Measurements from ENCODE around the gene ILF3. TPM values are rescaled to one million over a fixed set of nuclear protein-coding genes. Genes with fewer than 3 reads are reported as not detected.

Gene ILF3
- total and polyA plus RNA-seq, 2 experiments from 2014 or later: 573 to 616 TPM

DNA sequence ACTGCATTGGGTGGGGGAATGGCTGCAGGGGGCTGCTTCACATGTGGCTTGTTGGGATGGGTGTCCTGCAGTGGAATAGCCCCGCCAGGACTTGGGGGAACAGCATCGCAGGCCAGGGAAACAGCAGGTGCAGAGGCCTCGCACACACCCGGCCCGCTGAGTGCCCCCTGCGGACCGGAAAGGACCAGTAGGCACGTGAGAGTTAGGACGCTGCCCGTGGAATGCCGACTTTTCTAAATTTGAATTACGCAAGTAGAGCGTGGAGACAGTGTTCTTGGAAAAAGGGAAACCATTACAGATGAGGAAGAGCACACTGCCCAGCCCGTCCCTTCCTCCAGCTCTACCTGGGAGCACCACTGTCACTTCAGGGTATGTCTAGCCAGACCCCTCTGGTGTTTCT is 75.3 kb downstream of the ILF3 start:
- TF ChIP-seq EZH2phosphoT487 (IDR thresholded peaks at IDR 0.05; ENCODE audit: unreplicated experiment) (no peak), ZNF331 (CRISPR knock-in tag; IDR thresholded peaks at IDR 0.05; ENCODE audit: low read depth) (no peak), JUNB (IDR thresholded peaks at IDR 0.05; ENCODE audit: unreplicated experiment) (no peak), STAT1 (IDR thresholded peaks at IDR 0.05; ENCODE audit: unreplicated experiment) (no peak), EZH2 (IDR thresholded peaks at IDR 0.05; ENCODE audit: low read depth, unreplicated experiment) (no peak), NANOG (IDR thresholded peaks at IDR 0.05; ENCODE audit: borderline replicate concordance) (no peak), ZNF114 (CRISPR knock-in tag; IDR thresholded peaks at IDR 0.05) (no peak), CREB1 (CRISPR knock-in tag; IDR thresholded peaks at IDR 0.05; ENCODE audit: low read depth) (no peak), POLR2AphosphoS5 (IDR thresholded peaks at IDR 0.05; ENCODE audit: low read depth) (no peak)
- TF ChIP-seq, protein P1, sequence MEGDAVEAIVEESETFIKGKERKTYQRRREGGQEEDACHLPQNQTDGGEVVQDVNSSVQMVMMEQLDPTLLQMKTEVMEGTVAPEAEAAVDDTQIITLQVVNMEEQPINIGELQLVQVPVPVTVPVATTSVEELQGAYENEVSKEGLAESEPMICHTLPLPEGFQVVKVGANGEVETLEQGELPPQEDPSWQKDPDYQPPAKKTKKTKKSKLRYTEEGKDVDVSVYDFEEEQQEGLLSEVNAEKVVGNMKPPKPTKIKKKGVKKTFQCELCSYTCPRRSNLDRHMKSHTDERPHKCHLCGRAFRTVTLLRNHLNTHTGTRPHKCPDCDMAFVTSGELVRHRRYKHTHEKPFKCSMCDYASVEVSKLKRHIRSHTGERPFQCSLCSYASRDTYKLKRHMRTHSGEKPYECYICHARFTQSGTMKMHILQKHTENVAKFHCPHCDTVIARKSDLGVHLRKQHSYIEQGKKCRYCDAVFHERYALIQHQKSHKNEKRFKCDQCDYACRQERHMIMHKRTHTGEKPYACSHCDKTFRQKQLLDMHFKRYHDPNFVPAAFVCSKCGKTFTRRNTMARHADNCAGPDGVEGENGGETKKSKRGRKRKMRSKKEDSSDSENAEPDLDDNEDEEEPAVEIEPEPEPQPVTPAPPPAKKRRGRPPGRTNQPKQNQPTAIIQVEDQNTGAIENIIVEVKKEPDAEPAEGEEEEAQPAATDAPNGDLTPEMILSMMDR (conservative IDR thresholded peaks at IDR 0.05; ENCODE audit: low read depth in 2 of 2): no peak
- TF ChIP-seq, protein P2, sequence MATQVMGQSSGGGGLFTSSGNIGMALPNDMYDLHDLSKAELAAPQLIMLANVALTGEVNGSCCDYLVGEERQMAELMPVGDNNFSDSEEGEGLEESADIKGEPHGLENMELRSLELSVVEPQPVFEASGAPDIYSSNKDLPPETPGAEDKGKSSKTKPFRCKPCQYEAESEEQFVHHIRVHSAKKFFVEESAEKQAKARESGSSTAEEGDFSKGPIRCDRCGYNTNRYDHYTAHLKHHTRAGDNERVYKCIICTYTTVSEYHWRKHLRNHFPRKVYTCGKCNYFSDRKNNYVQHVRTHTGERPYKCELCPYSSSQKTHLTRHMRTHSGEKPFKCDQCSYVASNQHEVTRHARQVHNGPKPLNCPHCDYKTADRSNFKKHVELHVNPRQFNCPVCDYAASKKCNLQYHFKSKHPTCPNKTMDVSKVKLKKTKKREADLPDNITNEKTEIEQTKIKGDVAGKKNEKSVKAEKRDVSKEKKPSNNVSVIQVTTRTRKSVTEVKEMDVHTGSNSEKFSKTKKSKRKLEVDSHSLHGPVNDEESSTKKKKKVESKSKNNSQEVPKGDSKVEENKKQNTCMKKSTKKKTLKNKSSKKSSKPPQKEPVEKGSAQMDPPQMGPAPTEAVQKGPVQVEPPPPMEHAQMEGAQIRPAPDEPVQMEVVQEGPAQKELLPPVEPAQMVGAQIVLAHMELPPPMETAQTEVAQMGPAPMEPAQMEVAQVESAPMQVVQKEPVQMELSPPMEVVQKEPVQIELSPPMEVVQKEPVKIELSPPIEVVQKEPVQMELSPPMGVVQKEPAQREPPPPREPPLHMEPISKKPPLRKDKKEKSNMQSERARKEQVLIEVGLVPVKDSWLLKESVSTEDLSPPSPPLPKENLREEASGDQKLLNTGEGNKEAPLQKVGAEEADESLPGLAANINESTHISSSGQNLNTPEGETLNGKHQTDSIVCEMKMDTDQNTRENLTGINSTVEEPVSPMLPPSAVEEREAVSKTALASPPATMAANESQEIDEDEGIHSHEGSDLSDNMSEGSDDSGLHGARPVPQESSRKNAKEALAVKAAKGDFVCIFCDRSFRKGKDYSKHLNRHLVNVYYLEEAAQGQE (IDR thresholded peaks at IDR 0.05; ENCODE audit: unreplicated experiment): no peak
- TF ChIP-seq, protein P3, sequence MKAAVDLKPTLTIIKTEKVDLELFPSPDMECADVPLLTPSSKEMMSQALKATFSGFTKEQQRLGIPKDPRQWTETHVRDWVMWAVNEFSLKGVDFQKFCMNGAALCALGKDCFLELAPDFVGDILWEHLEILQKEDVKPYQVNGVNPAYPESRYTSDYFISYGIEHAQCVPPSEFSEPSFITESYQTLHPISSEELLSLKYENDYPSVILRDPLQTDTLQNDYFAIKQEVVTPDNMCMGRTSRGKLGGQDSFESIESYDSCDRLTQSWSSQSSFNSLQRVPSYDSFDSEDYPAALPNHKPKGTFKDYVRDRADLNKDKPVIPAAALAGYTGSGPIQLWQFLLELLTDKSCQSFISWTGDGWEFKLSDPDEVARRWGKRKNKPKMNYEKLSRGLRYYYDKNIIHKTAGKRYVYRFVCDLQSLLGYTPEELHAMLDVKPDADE (IDR thresholded peaks at IDR 0.05): no peak
- TF ChIP-seq, protein P4, sequence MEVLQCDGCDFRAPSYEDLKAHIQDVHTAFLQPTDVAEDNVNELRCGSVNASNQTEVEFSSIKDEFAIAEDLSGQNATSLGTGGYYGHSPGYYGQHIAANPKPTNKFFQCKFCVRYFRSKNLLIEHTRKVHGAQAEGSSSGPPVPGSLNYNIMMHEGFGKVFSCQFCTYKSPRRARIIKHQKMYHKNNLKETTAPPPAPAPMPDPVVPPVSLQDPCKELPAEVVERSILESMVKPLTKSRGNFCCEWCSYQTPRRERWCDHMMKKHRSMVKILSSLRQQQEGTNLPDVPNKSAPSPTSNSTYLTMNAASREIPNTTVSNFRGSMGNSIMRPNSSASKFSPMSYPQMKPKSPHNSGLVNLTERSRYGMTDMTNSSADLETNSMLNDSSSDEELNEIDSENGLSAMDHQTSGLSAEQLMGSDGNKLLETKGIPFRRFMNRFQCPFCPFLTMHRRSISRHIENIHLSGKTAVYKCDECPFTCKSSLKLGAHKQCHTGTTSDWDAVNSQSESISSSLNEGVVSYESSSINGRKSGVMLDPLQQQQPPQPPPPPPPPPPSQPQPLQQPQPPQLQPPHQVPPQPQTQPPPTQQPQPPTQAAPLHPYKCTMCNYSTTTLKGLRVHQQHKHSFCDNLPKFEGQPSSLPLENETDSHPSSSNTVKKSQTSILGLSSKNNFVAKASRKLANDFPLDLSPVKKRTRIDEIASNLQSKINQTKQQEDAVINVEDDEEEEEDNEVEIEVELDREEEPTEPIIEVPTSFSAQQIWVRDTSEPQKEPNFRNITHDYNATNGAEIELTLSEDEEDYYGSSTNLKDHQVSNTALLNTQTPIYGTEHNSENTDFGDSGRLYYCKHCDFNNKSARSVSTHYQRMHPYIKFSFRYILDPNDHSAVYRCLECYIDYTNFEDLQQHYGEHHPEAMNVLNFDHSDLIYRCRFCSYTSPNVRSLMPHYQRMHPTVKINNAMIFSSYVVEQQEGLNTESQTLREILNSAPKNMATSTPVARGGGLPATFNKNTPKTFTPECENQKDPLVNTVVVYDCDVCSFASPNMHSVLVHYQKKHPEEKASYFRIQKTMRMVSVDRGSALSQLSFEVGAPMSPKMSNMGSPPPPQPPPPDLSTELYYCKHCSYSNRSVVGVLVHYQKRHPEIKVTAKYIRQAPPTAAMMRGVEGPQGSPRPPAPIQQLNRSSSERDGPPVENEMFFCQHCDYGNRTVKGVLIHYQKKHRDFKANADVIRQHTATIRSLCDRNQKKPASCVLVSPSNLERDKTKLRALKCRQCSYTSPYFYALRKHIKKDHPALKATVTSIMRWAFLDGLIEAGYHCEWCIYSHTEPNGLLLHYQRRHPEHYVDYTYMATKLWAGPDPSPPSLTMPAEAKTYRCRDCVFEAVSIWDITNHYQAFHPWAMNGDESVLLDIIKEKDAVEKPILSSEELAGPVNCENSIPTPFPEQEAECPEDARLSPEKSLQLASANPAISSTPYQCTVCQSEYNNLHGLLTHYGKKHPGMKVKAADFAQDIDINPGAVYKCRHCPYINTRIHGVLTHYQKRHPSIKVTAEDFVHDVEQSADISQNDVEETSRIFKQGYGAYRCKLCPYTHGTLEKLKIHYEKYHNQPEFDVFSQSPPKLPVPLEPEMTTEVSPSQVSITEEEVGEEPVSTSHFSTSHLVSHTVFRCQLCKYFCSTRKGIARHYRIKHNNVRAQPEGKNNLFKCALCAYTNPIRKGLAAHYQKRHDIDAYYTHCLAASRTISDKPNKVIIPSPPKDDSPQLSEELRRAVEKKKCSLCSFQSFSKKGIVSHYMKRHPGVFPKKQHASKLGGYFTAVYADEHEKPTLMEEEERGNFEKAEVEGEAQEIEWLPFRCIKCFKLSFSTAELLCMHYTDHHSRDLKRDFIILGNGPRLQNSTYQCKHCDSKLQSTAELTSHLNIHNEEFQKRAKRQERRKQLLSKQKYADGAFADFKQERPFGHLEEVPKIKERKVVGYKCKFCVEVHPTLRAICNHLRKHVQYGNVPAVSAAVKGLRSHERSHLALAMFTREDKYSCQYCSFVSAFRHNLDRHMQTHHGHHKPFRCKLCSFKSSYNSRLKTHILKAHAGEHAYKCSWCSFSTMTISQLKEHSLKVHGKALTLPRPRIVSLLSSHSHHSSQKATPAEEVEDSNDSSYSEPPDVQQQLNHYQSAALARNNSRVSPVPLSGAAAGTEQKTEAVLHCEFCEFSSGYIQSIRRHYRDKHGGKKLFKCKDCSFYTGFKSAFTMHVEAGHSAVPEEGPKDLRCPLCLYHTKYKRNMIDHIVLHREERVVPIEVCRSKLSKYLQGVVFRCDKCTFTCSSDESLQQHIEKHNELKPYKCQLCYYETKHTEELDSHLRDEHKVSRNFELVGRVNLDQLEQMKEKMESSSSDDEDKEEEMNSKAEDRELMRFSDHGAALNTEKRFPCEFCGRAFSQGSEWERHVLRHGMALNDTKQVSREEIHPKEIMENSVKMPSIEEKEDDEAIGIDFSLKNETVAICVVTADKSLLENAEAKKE (CRISPR knock-in tag; IDR thresholded peaks at IDR 0.05): no peak
- Histone ChIP-seq H3K4me1 (ENCODE audit: insufficient read depth) (no peaks in the 10 kb centered on the region), H2AFZ (no peak overlapping the region), H3K79me2 (replicated peaks; ENCODE audit: insufficient read depth) (peaks cover 98% of the 10 kb centered on the region), H3K4me3 (no peak overlapping the region), H3K27ac (ENCODE audit: low read depth) (no peak overlapping the region), H3K27me3 (ENCODE audit: insufficient read depth) (no peaks in the 10 kb centered on the region), H3K36me3 (ENCODE audit: insufficient read depth) (no peaks in the 10 kb centered on the region), H3F3A (replicated peaks; ENCODE audit: low read depth) (no peaks in the 10 kb centered on the region), H3K4me2 (no peak overlapping the region), H4K20me1 (replicated peaks; ENCODE audit: insufficient read depth) (peaks cover 44% of the 10 kb centered on the region), H3K9me2 (ENCODE audit: insufficient read depth) (no peaks in the 10 kb centered on the region)
- Mint-ChIP-seq H3K36me3 (ENCODE audit: low read depth) (peaks cover 4% of the 10 kb centered on the region), H3K27ac (no peak overlapping the region), H3K27me3 (ENCODE audit: insufficient read depth, low read depth, poor library complexity) (peaks cover 1% of the 10 kb centered on the region), H3K9me3 (no peaks in the 10 kb centered on the region), H3K4me1 (0 out of 3 replicates have a peak, but pooled peaks cover 3% of the 10 kb centered on the region), H3K4me3 (no peak overlapping the region)
- DNase-seq (ENCODE audit: low spot score): no peak
- no peak for ATAC-seq
